Stimulated activated CD8-positive, alpha-beta memory T cell treated with anti-CD3 and anti-CD28 coated beads, Interleukin-4, amount 100 ng/mL, for 48 hours (primary cell): ENCODE results near the gene SLC22A4.

Experiments
- DNase-seq: peaks from one replicate; pipeline ENCODE4 v3.0.0-alpha.2; 2020

The SLC22A4 gene

DNA sequence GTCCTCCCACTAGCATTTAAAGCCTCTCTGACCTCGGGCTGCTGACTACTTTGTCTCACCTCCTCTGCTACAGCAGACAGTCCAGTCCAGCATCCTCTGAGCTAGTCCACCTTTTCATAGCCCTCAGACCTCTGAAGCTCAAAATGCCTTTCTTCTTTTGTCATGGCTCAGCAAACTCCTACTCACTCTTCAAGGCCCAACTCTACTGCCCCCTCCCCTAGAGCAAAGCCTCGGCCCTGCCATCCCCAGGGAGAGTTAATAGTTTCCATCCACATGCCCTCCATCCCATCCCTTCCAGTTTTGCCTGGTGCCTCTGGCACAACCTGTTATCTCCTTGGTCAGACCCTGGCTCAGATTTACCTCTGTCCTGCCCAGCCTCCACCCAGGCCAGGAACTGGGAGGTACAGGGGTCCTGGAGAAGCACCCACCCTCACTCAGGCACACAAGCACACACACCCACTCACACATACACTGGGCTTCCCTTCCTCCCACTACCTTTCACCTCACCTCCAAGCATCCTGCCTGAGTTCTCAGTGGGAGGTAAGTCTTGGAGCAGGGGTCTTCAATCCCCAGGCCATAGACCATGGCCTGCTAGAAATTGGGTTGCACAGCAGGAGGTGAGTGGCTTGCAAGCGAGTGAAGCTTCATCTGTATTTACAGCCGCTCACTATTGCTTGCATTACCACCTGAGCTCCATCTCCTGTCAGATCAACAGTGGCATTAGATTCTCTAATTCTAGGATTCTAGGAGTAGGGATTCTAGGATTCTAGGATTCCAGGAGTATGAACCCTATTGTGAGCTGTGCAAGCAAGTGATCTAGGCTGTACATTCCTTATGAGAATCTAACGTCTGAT, 18.6 kb upstream of the SLC22A4 start:
- DNase-seq = no peak

DNA sequence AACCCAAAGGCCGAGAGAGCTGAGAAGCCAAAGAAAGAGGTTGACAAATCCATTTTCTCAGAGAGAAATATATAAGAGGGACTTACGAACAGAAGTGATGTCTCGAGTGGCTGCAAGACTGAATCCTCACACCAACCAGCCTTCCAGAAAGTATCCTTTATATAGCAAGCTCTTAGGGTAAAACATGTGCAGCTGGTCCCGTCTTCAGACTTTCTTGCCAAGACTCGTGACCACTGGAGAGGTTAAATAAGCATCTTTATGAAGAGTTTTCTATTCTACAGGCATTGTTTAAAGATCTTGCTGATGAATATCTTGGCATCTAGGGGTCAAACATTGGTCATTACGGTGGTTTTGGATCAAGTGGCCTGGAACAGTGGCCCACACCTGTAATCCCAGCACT, 16.9 kb upstream of the SLC22A4 start:
- no peak for DNase-seq

DNA sequence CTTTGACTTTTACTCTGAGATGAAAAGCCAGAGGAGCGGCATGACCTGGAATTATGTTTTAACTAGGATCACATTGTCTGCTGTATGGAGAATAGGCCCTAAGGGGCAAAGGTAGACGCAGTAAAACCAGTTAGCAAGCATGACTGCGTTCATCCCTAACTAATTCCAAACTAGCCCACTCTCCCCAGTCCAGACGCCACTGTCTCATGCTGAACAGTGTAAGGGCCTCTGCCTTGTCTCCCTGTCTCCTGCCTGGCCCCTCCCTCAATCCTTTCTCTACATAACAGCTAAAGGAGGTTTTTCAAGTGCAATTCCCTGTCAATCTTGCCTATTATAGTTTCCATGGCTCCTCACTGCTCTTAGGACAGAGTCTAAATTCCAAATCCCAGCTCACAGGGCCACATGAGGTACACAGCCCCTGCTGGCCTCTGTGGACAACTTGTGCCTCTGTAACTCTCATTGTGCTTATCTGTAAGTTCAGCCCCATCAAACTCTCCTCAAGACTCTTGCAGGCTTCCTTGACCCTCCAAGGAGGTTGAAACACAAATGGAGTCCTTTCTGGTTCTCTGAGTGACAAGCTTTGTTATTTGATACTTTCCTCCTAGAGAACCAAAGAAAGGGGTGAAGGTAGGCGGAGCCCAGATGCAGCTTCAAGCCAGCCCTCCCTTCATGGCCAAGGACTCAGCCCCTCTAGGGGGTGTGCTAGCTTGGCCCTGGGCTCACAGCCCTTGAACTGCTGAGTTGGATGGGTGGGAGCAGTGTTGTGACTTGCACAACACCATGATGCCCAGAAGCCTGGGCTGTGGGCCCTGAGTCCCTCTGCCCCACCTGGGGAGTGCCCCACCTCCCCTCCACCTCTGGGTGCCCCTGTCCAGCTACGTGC, 16.0 kb upstream of the SLC22A4 start:
- DNase-seq = no peak

GRCh38 chr5:132279801-132280200, 14.4 kb upstream of the SLC22A4 start:
- no peak for DNase-seq

DNA sequence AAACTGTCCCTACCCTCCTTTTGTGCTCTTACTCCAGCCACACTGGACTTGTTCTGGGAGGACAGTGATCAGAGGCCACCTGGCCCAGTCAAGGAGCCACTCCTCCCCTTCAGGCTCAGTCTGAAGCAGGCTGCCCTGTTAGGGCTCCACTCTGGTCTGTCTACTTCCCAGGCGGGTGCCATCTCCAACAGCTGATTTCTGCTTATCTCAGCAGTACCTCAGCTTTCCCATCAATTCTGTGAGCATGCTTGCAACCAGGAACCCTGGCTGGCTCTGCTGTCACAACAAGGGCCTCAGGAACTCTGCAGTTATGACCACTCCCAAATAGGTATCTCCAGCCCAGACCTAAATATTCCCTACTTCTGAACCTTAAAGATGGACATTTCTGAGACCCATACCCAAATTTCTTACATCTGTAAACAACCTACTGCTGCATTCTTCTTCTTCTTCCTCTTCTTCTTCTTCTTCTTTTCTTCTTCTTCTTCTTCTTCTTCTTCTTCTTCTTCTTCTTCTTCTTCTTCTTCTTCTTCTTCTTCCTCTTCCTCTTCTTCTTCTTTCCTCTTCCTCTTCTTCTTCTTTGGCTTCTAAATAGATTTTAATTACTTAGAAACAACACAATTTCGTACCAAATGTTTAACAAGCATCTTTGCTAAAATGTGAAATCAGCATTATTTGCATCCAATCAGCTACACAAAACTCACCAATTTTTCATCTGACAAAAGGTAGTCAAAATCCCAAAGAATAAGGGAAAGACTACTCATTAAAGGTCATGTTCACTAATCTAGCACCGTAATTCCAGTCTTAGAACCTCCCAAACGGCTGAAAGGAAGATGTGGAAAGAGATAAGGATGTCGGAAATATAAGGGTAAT, 13.6 kb upstream of the SLC22A4 start:
- no peak for DNase-seq

- DNase-seq = no peak
Measured at GRCh38 chr5:132281856-132282614, 12.2 kb upstream of the SLC22A4 start.

- DNase-seq = no peak
Measured at GRCh38 chr5:132283423-132284043, 10.7 kb upstream of the SLC22A4 start.

DNA sequence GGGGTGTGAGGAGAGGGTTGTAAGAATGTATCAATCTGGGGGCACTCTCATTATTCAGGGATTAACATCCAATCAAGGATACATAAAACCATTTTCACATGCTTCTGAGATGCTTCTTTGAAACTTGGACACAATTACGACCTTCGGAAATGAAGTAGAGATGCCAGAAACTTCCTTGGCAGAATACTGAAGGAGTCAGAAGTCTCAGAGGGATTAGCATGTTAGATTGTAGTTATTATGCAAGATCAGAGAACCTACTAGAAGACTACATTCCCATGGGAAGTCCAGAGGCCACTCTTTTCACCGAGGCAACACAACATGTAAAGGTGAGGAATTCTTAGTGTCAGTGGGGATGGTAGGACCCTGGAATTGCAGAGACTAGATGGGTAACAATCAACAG, 5.1 kb upstream of the SLC22A4 start:
- no peak for DNase-seq

- no peak for DNase-seq
Measured at GRCh38 chr5:132291026-132291425, 3.2 kb upstream of the SLC22A4 start.

- DNase-seq = peak; percentile 89
Measured at GRCh38 chr5:132293066-132293991, 865 bp upstream of the SLC22A4 start.

GRCh38 chr5:132294728-132295504, 722 bp downstream of the SLC22A4 start:
- peak; percentile 86 for DNase-seq

- DNase-seq = no peak
Measured at GRCh38 chr5:132295505-132296411, 1.6 kb downstream of the SLC22A4 start.

DNA sequence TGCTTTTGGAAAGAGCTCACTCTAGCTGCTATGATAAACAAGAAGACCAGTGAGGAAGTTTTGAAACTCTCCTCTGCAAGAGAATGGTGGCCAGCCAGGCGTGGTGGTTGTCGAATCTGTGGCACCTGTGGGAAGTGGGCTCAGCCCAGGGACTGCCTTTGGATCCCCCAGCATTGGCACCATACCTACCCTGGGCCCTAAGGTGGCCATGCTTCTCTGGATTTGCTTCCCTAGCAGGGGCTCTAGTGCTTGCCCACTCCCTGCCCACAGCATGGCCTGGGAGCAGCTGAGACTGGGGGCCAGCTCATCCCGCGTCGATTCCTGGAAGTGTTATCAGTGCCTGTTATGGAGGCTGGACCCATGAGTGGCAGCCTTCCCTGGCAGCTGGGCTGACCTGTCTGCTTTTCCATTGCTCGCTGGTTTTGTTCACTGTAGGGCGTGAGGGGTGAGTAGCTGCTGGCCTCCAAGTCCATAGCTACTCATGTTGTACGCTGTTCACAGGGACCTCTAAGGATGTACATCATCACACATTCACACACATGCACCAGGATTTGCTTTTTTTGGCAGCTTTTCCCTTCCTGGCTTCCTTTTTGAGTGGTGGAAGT, 2.3 kb downstream of the SLC22A4 start:
- DNase-seq = no peak

GRCh38 chr5:132297211-132297940, 3.2 kb downstream of the SLC22A4 start:
- no peak for DNase-seq

GRCh38 chr5:132298298-132299212, 4.4 kb downstream of the SLC22A4 start:
- DNase-seq = no peak

- no peak for DNase-seq
Measured at GRCh38 chr5:132299917-132300316, 5.7 kb downstream of the SLC22A4 start.
